HL-60 (cell line): ENCODE measurements around the gene DHX16.

Experiments used
- DNase-seq, 2 experiments: peaks; one replicate each; pipeline ENCODE4 v3.0.0-alpha.2; 2010 to 2020; ENCODE audit warnings: low read depth in 1 of 2, low spot score in 1 of 2
- H3K27ac ChIP-seq: fragments of 250-450 bp; sonication (Bioruptor Pico); replicated peaks from 2 replicates; pipeline ENCODE4 v1.5.1; 2020; ENCODE audit warnings: mild to moderate bottlenecking, moderate library complexity
- H3K27me3 ChIP-seq: fragments of 250-450 bp; sonication (Bioruptor Pico); 2 replicates; pipeline ENCODE4 v1.5.1; 2021; ENCODE audit warnings: mild to moderate bottlenecking, moderate library complexity; ENCODE audit not compliant: insufficient read depth, poor library complexity, severe bottlenecking
- H3K4me3 ChIP-seq: replicated peaks from 2 replicates; pipeline ENCODE4 v1.5.1; 2011; ENCODE audit warnings: mild to moderate bottlenecking, control low read depth, low read length; ENCODE audit not compliant: insufficient read depth
- CTCF ChIP-seq: IDR thresholded peaks from one replicate; pipeline ENCODE4 v1.5.1; 2011; ENCODE audit warnings: low read length, control low read depth, inconsistent platforms; ENCODE audit not compliant: insufficient read depth
- GABPA ChIP-seq: IDR thresholded peaks from 2 replicates; pipeline ENCODE4 v1.6.1; 2012; ENCODE audit warnings: low read depth
- POLR2AphosphoS5 ChIP-seq: IDR thresholded peaks from 2 replicates; pipeline ENCODE4 v1.6.1; 2012; ENCODE audit warnings: low read depth
- SPI1 ChIP-seq: IDR thresholded peaks from 2 replicates; pipeline ENCODE4 v1.6.1; 2012; ENCODE audit warnings: low read depth, mild to moderate bottlenecking, borderline replicate concordance
- TF ChIP-seq, protein P1 (sequence below): IDR thresholded peaks from 2 replicates; pipeline ENCODE4 v1.6.1; 2012; ENCODE audit warnings: low read depth; ENCODE audit not compliant: insufficient replicate concordance

Gene DHX16

DNA sequence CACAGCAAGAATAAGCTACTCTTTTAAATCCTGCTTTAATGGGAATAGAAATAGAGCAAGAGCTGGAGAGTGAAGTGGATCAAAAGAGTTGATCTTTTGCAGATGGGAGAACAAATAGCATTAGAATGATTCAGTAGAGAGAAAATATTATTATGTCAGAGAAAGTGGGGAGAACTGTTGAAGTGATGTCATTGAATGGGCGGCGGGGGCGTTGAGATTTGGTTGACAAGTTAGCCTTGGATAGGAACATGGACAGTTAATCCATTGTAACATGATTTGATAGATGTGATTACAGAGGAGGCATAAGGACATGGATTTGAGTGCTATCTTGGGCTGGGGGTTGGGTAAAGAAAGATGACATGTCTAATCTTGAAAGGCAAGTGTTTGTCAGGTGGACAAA, 37.0 kb downstream of the DHX16 start:
- no peak overlapping the region for H3K4me3 ChIP-seq
- TF ChIP-seq, protein P1, sequence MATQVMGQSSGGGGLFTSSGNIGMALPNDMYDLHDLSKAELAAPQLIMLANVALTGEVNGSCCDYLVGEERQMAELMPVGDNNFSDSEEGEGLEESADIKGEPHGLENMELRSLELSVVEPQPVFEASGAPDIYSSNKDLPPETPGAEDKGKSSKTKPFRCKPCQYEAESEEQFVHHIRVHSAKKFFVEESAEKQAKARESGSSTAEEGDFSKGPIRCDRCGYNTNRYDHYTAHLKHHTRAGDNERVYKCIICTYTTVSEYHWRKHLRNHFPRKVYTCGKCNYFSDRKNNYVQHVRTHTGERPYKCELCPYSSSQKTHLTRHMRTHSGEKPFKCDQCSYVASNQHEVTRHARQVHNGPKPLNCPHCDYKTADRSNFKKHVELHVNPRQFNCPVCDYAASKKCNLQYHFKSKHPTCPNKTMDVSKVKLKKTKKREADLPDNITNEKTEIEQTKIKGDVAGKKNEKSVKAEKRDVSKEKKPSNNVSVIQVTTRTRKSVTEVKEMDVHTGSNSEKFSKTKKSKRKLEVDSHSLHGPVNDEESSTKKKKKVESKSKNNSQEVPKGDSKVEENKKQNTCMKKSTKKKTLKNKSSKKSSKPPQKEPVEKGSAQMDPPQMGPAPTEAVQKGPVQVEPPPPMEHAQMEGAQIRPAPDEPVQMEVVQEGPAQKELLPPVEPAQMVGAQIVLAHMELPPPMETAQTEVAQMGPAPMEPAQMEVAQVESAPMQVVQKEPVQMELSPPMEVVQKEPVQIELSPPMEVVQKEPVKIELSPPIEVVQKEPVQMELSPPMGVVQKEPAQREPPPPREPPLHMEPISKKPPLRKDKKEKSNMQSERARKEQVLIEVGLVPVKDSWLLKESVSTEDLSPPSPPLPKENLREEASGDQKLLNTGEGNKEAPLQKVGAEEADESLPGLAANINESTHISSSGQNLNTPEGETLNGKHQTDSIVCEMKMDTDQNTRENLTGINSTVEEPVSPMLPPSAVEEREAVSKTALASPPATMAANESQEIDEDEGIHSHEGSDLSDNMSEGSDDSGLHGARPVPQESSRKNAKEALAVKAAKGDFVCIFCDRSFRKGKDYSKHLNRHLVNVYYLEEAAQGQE, result no peak
- no peak for TF ChIP-seq SPI1
- TF ChIP-seq GABPA, result no peak
- no peak for TF ChIP-seq POLR2AphosphoS5
- no peak for TF ChIP-seq CTCF
- no peaks in the 10 kb centered on the region for H3K27me3 ChIP-seq
- no peak overlapping the region for H3K27ac ChIP-seq
- DNase-seq, result no peak

DNA sequence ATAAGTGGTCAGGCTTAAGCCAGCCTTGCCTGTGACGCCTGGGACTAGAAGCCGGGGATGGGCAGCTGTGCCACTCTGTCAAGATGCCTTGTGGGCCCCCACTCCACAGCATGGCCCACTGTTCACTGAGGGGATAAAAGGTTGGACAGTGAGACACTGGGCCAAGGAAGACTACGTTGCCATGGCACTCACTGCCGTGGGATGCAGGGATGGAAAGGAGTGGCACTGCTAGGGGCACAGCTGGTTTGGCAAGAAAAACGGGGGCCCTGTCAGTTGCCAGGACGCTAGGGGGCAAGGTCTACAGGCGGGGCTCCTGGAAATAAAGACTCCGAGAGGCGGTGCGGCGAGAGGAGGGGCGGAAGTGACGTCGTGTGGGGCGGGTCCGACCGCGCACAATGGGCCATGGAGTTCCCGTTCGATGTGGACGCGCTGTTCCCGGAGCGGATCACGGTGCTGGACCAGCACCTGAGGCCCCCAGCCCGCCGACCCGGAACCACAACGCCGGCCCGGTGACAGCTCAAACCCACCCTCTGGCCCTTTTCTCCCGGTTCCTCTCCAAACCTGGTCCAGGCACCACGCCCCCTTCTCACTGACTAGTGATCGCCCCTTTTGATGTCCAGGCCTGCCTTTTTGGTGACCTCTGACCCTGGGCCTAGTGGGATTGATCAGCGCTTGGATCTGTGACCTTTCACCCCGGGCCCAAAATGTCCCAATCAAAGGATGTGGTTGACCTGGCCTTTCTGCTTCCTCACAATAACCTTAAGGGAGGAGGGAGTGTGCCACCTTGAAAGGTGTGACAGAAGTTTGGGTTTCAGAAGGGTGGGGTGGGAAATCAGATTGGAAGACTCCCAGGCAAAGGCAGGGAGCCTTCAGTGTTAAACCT, 46.1 kb downstream of the DHX16 start, which contains the start of gene ATAT1:
TSS of gene ATAT1 (plus strand) at position 391 of the 883 bp plus-strand sequence.
- Histone ChIP-seq H3K27me3 (no peaks in the 10 kb centered on the region), H3K27ac (peak within 1 kb of the TSS; percentile 69), H3K4me3 (peak within 1 kb of the TSS; percentile 83)
- TF ChIP-seq GABPA (peak; percentile 61), CTCF (no peak), POLR2AphosphoS5 (peak; percentile 88; the same call in 1 of the 2 replicates), SPI1 (peak; percentile 21; the same call in 1 of the 2 replicates)
- TF ChIP-seq, protein P1, result no peak
- peak; percentile 67 to 81 for DNase-seq

GRCh38 chr6:30625511-30625910, 47.3 kb downstream of the DHX16 start:
- H3K27me3 ChIP-seq, result no peaks in the 10 kb centered on the region
- H3K27ac ChIP-seq, result no peak overlapping the region
- no peak overlapping the region for H3K4me3 ChIP-seq
- DNase-seq, result no peak
- TF ChIP-seq POLR2AphosphoS5 (no peak), GABPA (no peak), CTCF (no peak), SPI1 (no peak)
- TF ChIP-seq, protein P1, result no peak
